KMS-11 (cell line): Measurements from ENCODE around the gene NOC3L.

Experiments
- H2AFZ ChIP-seq: fragments of 200-600 bp; sonication (generic); 2 replicates; pipeline ENCODE4 v1.6.1; 2016; ENCODE audit warnings: antibody characterized with exemption, mixed run types, low read depth
- H3K27ac ChIP-seq: fragments of 200-600 bp; sonication (generic); 2 replicates; pipeline ENCODE4 v1.6.1; 2016; ENCODE audit warnings: mild to moderate bottlenecking, mixed run types
- H3K27me3 ChIP-seq: fragments of 200-600 bp; sonication (generic); 2 replicates; pipeline ENCODE4 v1.6.1; 2017; ENCODE audit warnings: mild to moderate bottlenecking, low read depth, mixed run types, moderate library complexity; ENCODE audit not compliant: insufficient read depth
- H3K36me3 ChIP-seq: fragments of 200-600 bp; sonication (generic); 2 replicates; pipeline ENCODE4 v1.6.1; 2017; ENCODE audit warnings: mild to moderate bottlenecking, mixed run types; ENCODE audit not compliant: insufficient read depth
- H3K4me1 ChIP-seq: fragments of 200-600 bp; sonication (generic); 2 replicates; pipeline ENCODE4 v1.6.1; 2016; ENCODE audit warnings: mild to moderate bottlenecking, low read depth, mixed run types; ENCODE audit not compliant: poor library complexity, severe bottlenecking
- H3K4me2 ChIP-seq: fragments of 200-600 bp; sonication (generic); 2 replicates; pipeline ENCODE4 v1.7.0; 2016; ENCODE audit warnings: mild to moderate bottlenecking, mixed run types
- H3K4me3 ChIP-seq: fragments of 200-600 bp; sonication (generic); IDR thresholded peaks from 2 replicates; pipeline ENCODE4 v1.6.1; 2017; ENCODE audit warnings: low read depth, low read length, mixed read lengths; ENCODE audit not compliant: insufficient read depth
- H3K79me2 ChIP-seq: fragments of 200-600 bp; sonication (generic); 2 replicates; pipeline ENCODE4 v1.6.1; 2016; ENCODE audit warnings: low read depth, mixed run types; ENCODE audit not compliant: insufficient read depth
- H3K9ac ChIP-seq: fragments of 200-600 bp; sonication (generic); 2 replicates; pipeline ENCODE4 v1.6.1; 2016; ENCODE audit warnings: mild to moderate bottlenecking, mixed run types
- H4K20me1 ChIP-seq: fragments of 200-600 bp; sonication (generic); 2 replicates; pipeline ENCODE4 v1.6.1; 2016; ENCODE audit warnings: mild to moderate bottlenecking, mixed run types; ENCODE audit not compliant: insufficient read depth
- TF ChIP-seq, protein P1 (sequence below): fragments of 200-600 bp; sonication (generic); conservative IDR thresholded peaks from 2 replicates; pipeline ENCODE4 v1.6.1; 2017; ENCODE audit warnings: low read depth, mild to moderate bottlenecking, antibody characterized with exemption, low read length, moderate library complexity, mixed read lengths

The NOC3L gene

DNA sequence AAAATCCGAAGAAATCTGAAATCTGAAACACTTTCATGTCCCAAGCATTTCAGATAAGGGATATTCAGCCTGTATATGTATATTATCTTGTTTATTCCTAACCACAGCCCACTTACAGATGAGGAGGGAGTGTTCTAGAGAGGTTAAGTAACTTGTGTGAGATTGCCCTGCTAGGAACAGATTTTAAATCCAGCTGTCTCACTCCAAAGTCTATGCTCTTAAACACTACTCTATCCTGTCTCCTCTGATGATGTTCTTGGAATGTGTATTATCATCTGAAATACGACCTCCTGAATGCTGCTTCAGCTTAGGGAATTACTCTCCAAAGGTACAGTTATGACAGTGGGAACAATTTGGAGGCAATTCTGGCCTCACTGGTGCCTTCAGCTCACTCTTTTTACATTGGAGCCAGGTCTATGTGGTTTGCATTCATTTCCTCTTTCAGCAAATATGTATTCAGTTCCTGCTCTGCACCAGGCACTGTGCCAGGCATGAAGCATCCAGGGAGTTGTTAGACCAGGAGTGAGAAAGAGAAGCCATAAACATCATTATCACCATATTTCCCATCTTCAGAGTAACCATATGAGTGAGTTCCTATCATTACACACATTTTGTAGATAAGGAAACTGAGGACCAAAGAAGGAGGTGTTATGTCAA lies 70.2 kb downstream of the NOC3L start:
- H3K79me2 ChIP-seq = no peaks in the 10 kb centered on the region
- TF ChIP-seq, protein P1, sequence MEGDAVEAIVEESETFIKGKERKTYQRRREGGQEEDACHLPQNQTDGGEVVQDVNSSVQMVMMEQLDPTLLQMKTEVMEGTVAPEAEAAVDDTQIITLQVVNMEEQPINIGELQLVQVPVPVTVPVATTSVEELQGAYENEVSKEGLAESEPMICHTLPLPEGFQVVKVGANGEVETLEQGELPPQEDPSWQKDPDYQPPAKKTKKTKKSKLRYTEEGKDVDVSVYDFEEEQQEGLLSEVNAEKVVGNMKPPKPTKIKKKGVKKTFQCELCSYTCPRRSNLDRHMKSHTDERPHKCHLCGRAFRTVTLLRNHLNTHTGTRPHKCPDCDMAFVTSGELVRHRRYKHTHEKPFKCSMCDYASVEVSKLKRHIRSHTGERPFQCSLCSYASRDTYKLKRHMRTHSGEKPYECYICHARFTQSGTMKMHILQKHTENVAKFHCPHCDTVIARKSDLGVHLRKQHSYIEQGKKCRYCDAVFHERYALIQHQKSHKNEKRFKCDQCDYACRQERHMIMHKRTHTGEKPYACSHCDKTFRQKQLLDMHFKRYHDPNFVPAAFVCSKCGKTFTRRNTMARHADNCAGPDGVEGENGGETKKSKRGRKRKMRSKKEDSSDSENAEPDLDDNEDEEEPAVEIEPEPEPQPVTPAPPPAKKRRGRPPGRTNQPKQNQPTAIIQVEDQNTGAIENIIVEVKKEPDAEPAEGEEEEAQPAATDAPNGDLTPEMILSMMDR = no peak
- no peak overlapping the region for H3K4me2 ChIP-seq
- no peaks in the 10 kb centered on the region for H3K27me3 ChIP-seq
- no peak overlapping the region for H3K4me3 ChIP-seq
- H3K9ac ChIP-seq = no peak overlapping the region
- no peaks in the 10 kb centered on the region for H3K36me3 ChIP-seq
- H4K20me1 ChIP-seq = no peaks in the 10 kb centered on the region
- no peak overlapping the region for H3K27ac ChIP-seq
- H2AFZ ChIP-seq = no peak overlapping the region
- no peaks in the 10 kb centered on the region for H3K4me1 ChIP-seq

DNA sequence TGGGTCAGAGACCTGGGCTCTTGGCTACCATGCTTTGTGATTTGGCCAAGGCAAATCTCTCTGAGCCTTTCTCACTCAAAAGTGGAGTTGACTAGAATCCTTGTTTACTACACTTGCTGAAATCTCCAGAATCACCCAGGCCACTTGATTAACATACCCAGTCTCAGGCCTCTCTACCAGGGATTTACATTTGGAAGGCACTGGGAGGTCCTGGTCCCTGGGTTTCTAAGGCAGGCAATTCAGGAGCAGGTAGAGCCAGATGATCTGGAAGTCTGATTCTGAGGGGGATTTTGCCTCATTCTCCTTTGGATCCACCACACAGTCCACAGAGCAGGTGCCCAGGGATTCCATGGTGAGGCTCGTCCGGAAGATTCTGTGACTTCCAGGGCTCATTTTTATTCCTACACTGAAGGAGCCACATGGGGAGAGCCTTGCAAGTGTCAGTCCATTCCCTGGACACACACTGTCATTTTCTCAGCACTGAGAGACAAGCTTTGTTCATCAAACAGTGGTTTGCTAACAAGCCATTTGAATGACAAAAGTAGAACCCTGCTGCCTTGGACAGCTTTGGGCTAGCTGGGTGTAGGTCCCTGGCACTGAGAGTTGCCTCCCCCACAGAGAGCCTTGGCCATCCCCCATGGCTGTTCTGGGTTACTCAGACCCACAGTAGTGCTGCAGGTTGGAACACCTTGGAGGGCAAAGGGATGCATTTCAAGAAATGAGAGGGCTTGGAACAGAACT lies 74.2 kb downstream of the NOC3L start:
- TF ChIP-seq, protein P1 = no peak
- Histone ChIP-seq H3K79me2 (no peaks in the 10 kb centered on the region), H2AFZ (no peak overlapping the region), H3K27ac (no peak overlapping the region), H3K36me3 (no peaks in the 10 kb centered on the region), H4K20me1 (no peaks in the 10 kb centered on the region), H3K27me3 (no peaks in the 10 kb centered on the region), H3K4me2 (no peak overlapping the region), H3K9ac (no peak overlapping the region), H3K4me1 (no peaks in the 10 kb centered on the region), H3K4me3 (no peak overlapping the region)

DNA sequence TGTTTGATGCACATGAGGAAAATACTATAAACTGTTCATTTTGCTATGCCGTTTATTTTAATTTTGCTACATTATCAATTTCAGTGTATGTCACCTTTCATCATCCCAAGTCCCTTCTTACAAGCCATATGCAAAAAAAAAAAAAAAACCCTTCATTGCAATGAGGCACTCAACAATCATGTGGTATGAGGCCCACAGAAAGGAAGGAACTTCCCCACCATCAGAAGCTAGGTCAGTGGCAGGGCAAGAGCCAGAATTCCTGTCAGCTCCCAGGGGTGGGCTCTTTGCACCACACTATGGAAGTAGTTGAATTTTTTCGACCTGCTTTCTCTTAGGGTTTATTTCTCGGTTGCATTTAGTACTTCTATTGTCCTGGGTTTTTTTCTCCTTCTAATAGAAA lies 75.4 kb downstream of the NOC3L start:
- H3K4me3 ChIP-seq = no peak overlapping the region
- no peaks in the 10 kb centered on the region for H3K4me1 ChIP-seq
- TF ChIP-seq, protein P1 = no peak
- H3K27me3 ChIP-seq = no peaks in the 10 kb centered on the region
- H3K36me3 ChIP-seq = no peaks in the 10 kb centered on the region
- no peaks in the 10 kb centered on the region for H3K79me2 ChIP-seq
- no peak overlapping the region for H2AFZ ChIP-seq
- H3K9ac ChIP-seq = no peak overlapping the region
- H3K4me2 ChIP-seq = no peak overlapping the region
- H3K27ac ChIP-seq = no peak overlapping the region
- no peaks in the 10 kb centered on the region for H4K20me1 ChIP-seq

DNA sequence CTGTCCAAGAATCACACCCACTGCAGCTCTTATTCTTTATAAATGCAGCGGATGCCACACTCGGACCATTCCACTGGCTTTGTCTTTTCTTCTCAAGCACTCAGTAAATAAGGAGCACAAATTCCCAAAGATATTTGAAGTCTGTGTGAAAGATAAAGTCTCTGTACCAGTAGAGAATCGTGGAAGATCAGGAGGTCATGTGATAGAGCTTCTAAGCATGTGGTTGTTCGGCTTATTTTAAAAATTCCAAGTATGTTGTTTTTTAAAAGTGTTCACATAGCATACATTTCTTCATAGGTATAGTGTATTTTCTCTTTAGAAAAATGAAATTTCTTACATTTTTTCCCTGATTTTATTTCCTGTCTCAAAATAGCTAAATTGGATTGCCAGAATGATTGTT lies 75.8 kb downstream of the NOC3L start:
- H4K20me1 ChIP-seq = no peaks in the 10 kb centered on the region
- no peak overlapping the region for H3K27ac ChIP-seq
- H3K4me1 ChIP-seq = no peaks in the 10 kb centered on the region
- no peaks in the 10 kb centered on the region for H3K36me3 ChIP-seq
- H2AFZ ChIP-seq = no peak overlapping the region
- H3K27me3 ChIP-seq = no peaks in the 10 kb centered on the region
- H3K9ac ChIP-seq = no peak overlapping the region
- TF ChIP-seq, protein P1 = no peak
- no peaks in the 10 kb centered on the region for H3K79me2 ChIP-seq
- H3K4me2 ChIP-seq = no peak overlapping the region
- no peak overlapping the region for H3K4me3 ChIP-seq
